Measurements from ENCODE around the gene ZNF784. TPM values are rescaled to one million over a fixed set of nuclear protein-coding genes. Genes with fewer than 3 reads are reported as not detected.

ZNF784 gene
- total and polyA plus RNA-seq, 2 of the 4 experiments (the other 2 are of a cell fraction): 2.5 to 3.7 TPM

DNA sequence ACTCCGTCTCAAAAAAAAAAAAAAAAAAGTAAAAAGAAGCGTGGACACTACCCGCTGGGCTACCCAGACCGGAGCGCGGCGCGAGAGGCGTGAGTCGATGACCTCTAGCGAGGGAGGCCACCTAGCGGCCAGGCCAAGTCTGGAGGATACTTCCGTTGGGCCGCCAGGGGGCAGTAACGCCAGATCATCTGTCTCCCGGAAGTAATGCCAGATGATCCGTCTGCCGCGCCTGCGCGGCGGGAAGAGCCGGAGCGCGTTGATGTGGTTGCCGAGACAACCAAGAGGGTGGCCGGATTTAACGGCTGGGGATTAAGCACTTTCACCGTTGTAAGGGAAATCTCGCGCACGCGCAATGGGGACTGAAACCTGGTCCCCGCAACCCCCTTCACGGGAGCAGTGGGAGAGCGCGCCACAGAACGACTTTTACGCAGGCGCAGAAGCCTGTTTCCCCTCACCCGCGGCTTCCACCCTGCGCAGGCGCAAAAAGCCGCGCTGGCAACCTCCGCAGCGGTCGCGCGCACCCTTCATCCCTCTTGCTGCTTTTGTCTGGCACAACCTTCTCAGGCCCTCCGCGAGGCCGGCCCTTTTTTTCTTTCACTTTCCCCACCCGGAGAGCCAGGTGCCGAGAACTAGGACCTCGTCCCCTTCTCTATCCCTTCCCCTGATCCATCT, 29.4 kb upstream of the ZNF784 start (continued):
- TF ChIP-seq, protein P1, sequence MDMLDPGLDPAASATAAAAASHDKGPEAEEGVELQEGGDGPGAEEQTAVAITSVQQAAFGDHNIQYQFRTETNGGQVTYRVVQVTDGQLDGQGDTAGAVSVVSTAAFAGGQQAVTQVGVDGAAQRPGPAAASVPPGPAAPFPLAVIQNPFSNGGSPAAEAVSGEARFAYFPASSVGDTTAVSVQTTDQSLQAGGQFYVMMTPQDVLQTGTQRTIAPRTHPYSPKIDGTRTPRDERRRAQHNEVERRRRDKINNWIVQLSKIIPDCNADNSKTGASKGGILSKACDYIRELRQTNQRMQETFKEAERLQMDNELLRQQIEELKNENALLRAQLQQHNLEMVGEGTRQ (IDR thresholded peaks at IDR 0.05; ENCODE audit: low read depth, low read length): no peak

DNA sequence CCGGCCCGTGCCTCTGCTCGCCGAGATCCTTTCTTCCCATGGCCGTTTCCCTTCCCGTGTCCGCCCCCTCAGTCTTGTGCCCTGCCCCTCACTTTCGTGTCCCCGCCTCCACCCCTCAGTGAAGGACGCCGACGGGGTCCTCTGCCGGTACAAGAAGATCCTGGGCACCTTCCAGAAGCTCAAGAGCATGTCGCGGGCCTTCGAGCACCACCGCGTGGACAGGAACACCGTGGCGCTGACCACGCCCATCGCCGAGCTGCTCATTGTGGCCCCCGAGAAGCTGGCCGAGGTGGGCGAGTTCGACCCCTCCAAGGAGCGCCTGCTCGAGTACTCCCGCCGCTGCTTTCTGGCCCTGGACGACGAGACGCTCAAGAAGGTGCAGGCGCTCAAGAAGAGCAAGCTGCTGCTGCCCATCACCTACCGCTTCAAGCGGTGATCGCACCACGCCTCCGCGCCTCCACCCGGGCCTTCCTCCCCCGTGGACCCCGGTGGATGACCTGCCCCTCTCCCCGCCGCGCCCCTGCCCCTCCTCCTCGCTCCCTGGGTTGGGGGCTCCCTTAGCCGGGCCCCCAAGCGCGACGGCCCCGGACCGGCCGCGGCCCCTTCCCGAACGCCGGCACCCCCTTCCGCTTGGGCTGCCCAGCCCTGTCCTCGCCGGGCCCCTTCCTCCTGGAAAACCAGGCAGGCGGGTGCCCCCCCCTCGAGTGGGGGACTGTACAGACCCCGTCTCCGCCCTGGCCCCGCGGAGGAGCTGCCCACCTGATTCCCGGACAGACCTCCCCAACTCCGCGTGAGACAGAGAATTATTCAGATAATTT, 28.2 kb upstream of the ZNF784 start:
- Histone ChIP-seq H2AFZ (replicated peaks; ENCODE audit: low read length, poor library complexity) (peak overlapping the region; percentile 15), H3K79me1 (ENCODE audit: low read depth in 1 of 2, low read length in 2 of 2) (peaks cover 8 to 19% of the 10 kb centered on the region in 2 experiments; a peak in 3 of 4 replicates), H2BK5ac (ENCODE audit: low read depth, low read length, poor library complexity, severe bottlenecking) (no peak overlapping the region), H3K23ac (ENCODE audit: low read depth, low read length) (no peak overlapping the region), H2BK15ac (ENCODE audit: low read depth, low read length) (no peak overlapping the region), H3K9me3 (ENCODE audit: control insufficient read depth, insufficient read depth, low read length) (no peaks in the 10 kb centered on the region), H3K4me2 (ENCODE audit: low read depth, low read length) (no peak overlapping the region), H4K91ac (ENCODE audit: insufficient read depth, low read depth, low read length) (no peak overlapping the region), H4K20me1 (ENCODE audit: insufficient read depth, low read length) (peaks cover 30% of the 10 kb centered on the region), H2AK9ac (replicated peaks; ENCODE audit: low read depth, low read length, poor library complexity) (peak overlapping the region; percentile 61), H4K8ac (ENCODE audit: low read depth in 2 of 2, low read length in 2 of 2) (no peak overlapping the region), H3K4me1 (ENCODE audit: control insufficient read depth, insufficient read depth, low read length) (peaks cover 13% of the 10 kb centered on the region), H3K4me3 (ENCODE audit: insufficient read depth, low read depth, low read length) (no peak overlapping the region), H3K14ac (replicated peaks; ENCODE audit: low read depth, low read length) (no peak overlapping the region), H2BK120ac (ENCODE audit: low read depth, low read length) (no peak overlapping the region), H3K36me3 (ENCODE audit: control insufficient read depth, insufficient read depth, low read length) (peaks cover 8% of the 10 kb centered on the region), H3K18ac (ENCODE audit: low read depth, low read length) (no peak overlapping the region), H3K9ac (ENCODE audit: low read depth, low read length) (no peak overlapping the region), H3K27me3 (ENCODE audit: control insufficient read depth, insufficient read depth, low read length) (no peaks in the 10 kb centered on the region), H2AK5ac (ENCODE audit: low read depth, low read length) (no peak overlapping the region; the same call in 1 of the 2 replicates), H3K4ac (ENCODE audit: low read depth, low read length) (no peak overlapping the region), H4K5ac (ENCODE audit: low read depth, low read length) (no peak overlapping the region), H3K27ac (ENCODE audit: insufficient read depth, low read length) (no peak overlapping the region), H3K56ac (ENCODE audit: extremely low read depth, insufficient read depth, low read length) (no peak overlapping the region), H3K9me1 (ENCODE audit: insufficient read depth, low read length) (0 out of 2 replicates have a peak, but pooled peaks cover 10% of the 10 kb centered on the region), H2BK20ac (ENCODE audit: low read depth, low read length) (no peak overlapping the region)
- in situ Hi-C loops (cut with MboI; ENCODE audit: low sequenced_read_pairs) (loop anchor here (25.0 kb wide), 2 partner anchors 1190 to 1515 kb away; partner anchors contain the start of genes CDC42EP5, CNOT3 and LENG9), intact Hi-C loops (cut with micrococcal nuclease) (no loop called here), dilution Hi-C loops (cut with HindIII; ENCODE audit: low sequenced_read_pairs, unreplicated experiment) (no loop called here)
- CTCF ChIA-PET: interaction anchor here (0.5 to 0.9 kb wide), 4 partner anchors 14 to 1516 kb away, joined by 3 to 4 read pairs (median 3); no protein-coding TSS in a partner anchor
- no peak for DNase-seq
- POLR2A ChIA-PET (ENCODE audit: unreplicated experiment): interaction anchor here (0.6 kb wide), 1 partner anchor 403 kb away, joined by 10 read pairs; no protein-coding TSS in a partner anchor
- BruUV-seq (replicated peaks): no TSS peak
- no peak for ATAC-seq (ENCODE audit: low read depth)
- TF ChIP-seq BHLHE40 (IDR thresholded peaks at IDR 0.05; ENCODE audit: low read depth, low read length) (no peak), CHD1 (IDR thresholded peaks at IDR 0.05; ENCODE audit: low read depth, low read length) (no peak), MAFK (IDR thresholded peaks at IDR 0.05; ENCODE audit: low read depth, low read length) (no peak), CEBPB (IDR thresholded peaks at IDR 0.05; ENCODE audit: low read depth, low read length) (no peak), MXI1 (IDR thresholded peaks at IDR 0.05; ENCODE audit: borderline replicate concordance, low read depth, low read length) (no peak)
- TF ChIP-seq, protein P2, sequence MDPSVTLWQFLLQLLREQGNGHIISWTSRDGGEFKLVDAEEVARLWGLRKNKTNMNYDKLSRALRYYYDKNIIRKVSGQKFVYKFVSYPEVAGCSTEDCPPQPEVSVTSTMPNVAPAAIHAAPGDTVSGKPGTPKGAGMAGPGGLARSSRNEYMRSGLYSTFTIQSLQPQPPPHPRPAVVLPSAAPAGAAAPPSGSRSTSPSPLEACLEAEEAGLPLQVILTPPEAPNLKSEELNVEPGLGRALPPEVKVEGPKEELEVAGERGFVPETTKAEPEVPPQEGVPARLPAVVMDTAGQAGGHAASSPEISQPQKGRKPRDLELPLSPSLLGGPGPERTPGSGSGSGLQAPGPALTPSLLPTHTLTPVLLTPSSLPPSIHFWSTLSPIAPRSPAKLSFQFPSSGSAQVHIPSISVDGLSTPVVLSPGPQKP (IDR thresholded peaks at IDR 0.05; ENCODE audit: borderline replicate concordance, low read depth, low read length): no peak
- 71% methylated on average over 34 of the region's 71 CpGs; no CpG with 5 or more reads in 1 of the 2 experiments for WGBS, 2 experiments (ENCODE audit: extremely low coverage in 2 of 2, insufficient read length in 1 of 2)

Measured in IMR-90 (cell line).